Body of pancreas (tissue), 4 donors: ENCODE data around the gene TRUB1.

Experiments used
- CTCF ChIP-seq, 7 experiments: fragments of 450-650 bp in 4 of 7; fragments of 200-600 bp in 3 of 7; sonication (generic) in 3 of 7; IDR thresholded peaks; one replicate each; pipeline ENCODE4 v1.5.1; 2016 to 2019; ENCODE audit warnings: antibody characterized with exemption in 7 of 7
- POLR2A ChIP-seq, 3 donors: fragments of 450-650 bp; IDR thresholded peaks; one replicate each; pipeline ENCODE4 v1.6.1; 2016; ENCODE audit warnings: antibody characterized with exemption in 3 of 3, mild to moderate bottlenecking in 2 of 3

- no peak for TF ChIP-seq POLR2A (IDR thresholded peaks at IDR 0.05)
- TF ChIP-seq CTCF (IDR thresholded peaks at IDR 0.05), result no peak
Measured at GRCh38 chr10:114923551-114923950, 14.4 kb upstream of the TRUB1 start.
